Activated CD8-positive, alpha-beta memory T cell treated with anti-CD3 and anti-CD28 coated beads, Interleukin-2, amount 50 U/mL, for 48 hours (primary cell): ENCODE measurements around the gene LMTK2.

Experiments
- DNase-seq: peaks from one replicate; pipeline ENCODE4 v3.0.0-alpha.2; 2020

LMTK2 gene

GRCh38 chr7:98222533-98223195 is 116.0 kb downstream of the LMTK2 start:
- no peak for DNase-seq

GRCh38 chr7:98223351-98223897 is 116.8 kb downstream of the LMTK2 start:
- DNase-seq: no peak

GRCh38 chr7:98223898-98224700 is 117.4 kb downstream of the LMTK2 start:
- DNase-seq: no peak

- no peak for DNase-seq
Measured at GRCh38 chr7:98224701-98225181, 118.1 kb downstream of the LMTK2 start.

- no peak for DNase-seq
Measured at GRCh38 chr7:98225913-98226614, 119.4 kb downstream of the LMTK2 start.

- DNase-seq: no peak
Measured at GRCh38 chr7:98227939-98228338, 121.3 kb downstream of the LMTK2 start.

GRCh38 chr7:98228801-98229200 is 122.1 kb downstream of the LMTK2 start:
- DNase-seq: no peak

GRCh38 chr7:98229441-98229840 is 122.8 kb downstream of the LMTK2 start:
- DNase-seq: no peak

GRCh38 chr7:98229991-98230745 is 123.5 kb downstream of the LMTK2 start:
- DNase-seq: no peak

GRCh38 chr7:98230746-98231471 is 124.2 kb downstream of the LMTK2 start:
- no peak for DNase-seq

- no peak for DNase-seq
Measured at GRCh38 chr7:98231493-98232262, 125.0 kb downstream of the LMTK2 start.

- DNase-seq: no peak
Measured at GRCh38 chr7:98232263-98232585, 125.6 kb downstream of the LMTK2 start.

GRCh38 chr7:98232799-98233198 is 126.1 kb downstream of the LMTK2 start:
- no peak for DNase-seq

- no peak for DNase-seq
Measured at GRCh38 chr7:98233219-98234070, 126.8 kb downstream of the LMTK2 start.

- no peak for DNase-seq
Measured at GRCh38 chr7:98234429-98235147, 127.9 kb downstream of the LMTK2 start.

- DNase-seq: no peak
Measured at GRCh38 chr7:98235901-98236300, 129.2 kb downstream of the LMTK2 start.

- DNase-seq: no peak
Measured at GRCh38 chr7:98236355-98237185, 129.9 kb downstream of the LMTK2 start.

GRCh38 chr7:98238076-98238475 is 131.4 kb downstream of the LMTK2 start:
- DNase-seq: no peak

GRCh38 chr7:98238976-98239375 is 132.3 kb downstream of the LMTK2 start:
- no peak for DNase-seq
